Measurements from ENCODE around the gene RIC8A.

DNA sequence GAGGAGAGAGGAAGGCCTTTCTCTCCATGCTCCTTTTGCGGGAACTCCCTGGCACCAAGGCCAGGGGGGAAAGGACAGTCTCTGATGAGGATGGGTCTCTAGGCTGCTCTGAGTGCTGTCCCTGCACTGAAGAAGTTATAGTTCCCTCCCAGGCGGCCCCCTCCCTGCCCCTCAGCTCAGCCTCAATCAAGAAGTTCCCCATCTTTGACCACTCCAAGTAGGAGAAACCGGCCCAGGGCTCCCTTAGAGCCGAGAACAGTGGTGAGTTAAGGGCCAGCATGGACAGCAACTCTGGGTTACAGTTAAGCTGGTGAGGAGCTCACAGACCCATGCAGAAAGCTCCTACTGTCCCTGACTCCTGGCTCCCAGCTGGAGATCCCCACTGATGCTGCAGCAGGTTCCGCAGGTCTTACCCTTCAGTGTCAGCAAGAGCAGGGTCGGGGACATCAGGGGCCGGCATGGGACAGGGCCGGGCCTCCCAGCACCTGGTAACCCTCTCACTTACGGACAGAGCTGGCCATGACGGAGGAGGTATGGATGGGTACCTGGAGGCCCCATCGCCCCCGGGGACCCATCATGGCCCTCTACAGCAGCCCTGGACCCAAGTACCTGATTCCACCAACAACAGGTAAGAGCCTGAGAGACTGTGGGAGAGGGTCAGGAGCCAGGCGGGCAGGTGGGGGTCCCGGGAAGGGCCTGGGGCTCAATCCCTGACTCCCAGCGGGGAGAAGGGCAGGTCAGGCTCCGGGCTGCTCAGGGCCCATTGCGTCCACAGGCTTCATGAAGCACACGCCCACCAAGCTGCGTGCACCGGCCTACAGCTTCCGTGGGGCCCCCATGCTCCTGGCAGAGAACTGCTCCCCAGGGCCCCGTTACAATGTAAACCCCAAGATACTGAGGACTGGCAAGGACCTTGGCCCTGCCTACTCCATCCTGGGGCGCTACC lies 10.4 kb upstream of the RIC8A start:
- TF ChIP-seq, protein P1, sequence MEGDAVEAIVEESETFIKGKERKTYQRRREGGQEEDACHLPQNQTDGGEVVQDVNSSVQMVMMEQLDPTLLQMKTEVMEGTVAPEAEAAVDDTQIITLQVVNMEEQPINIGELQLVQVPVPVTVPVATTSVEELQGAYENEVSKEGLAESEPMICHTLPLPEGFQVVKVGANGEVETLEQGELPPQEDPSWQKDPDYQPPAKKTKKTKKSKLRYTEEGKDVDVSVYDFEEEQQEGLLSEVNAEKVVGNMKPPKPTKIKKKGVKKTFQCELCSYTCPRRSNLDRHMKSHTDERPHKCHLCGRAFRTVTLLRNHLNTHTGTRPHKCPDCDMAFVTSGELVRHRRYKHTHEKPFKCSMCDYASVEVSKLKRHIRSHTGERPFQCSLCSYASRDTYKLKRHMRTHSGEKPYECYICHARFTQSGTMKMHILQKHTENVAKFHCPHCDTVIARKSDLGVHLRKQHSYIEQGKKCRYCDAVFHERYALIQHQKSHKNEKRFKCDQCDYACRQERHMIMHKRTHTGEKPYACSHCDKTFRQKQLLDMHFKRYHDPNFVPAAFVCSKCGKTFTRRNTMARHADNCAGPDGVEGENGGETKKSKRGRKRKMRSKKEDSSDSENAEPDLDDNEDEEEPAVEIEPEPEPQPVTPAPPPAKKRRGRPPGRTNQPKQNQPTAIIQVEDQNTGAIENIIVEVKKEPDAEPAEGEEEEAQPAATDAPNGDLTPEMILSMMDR (conservative IDR thresholded peaks at IDR 0.05) = no peak
- no peak for TF ChIP-seq ZFX (IDR thresholded peaks at IDR 0.05)

Data from C4-2B (cell line).